H54 (cell line): ENCODE results near the gene ITIH6.
"Not testable (repeated sequence)": the region's sequence is repeated elsewhere in the genome, so short reads cannot be mapped to it uniquely, and the experiment has no call there.

Source experiments
- DNase-seq: peaks from one replicate; pipeline ENCODE4 v3.0.0; 2011; ENCODE audit warnings: low spot score, mixed read lengths; ENCODE audit not compliant: insufficient read length
- FAIRE-seq: peaks from 3 replicates; lab custom pipeline; 2011; peaks lifted over from hg19 to GRCh38; lab: Jason Lieb, UNC
- POLR2A ChIP-seq: IDR thresholded peaks from 2 replicates; pipeline ENCODE4 v1.6.1; 2011; ENCODE audit warnings: low read depth, mild to moderate bottlenecking, low read length

The ITIH6 gene

DNA sequence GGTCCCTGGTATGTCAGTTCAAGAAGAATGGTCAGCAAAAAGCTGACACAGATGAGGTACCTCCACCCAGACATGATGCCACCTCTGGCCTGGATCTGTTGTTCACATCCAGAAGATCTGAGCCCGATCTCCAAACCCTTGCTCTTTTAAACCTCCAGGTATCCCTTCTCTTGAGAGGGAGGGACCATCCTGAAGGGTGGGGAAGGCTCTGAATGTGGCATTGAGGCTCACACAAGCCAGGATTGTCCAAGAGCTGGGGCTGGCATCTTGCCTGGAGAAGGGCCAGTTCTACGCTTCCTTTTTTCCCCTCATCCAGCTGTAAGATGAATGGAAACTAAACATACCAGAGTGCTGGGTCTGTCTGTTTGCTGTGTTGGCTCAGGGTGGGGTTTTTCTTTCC, at the start of gene ITIH6:
Gene ITIH6, minus strand, starts transcription at position 119 of the 400 bp plus-strand sequence. Its CDS starts 45 bp downstream, at position 74.
- DNase-seq: no peak
- FAIRE-seq: no peak
- TF ChIP-seq POLR2A: no peak

DNA sequence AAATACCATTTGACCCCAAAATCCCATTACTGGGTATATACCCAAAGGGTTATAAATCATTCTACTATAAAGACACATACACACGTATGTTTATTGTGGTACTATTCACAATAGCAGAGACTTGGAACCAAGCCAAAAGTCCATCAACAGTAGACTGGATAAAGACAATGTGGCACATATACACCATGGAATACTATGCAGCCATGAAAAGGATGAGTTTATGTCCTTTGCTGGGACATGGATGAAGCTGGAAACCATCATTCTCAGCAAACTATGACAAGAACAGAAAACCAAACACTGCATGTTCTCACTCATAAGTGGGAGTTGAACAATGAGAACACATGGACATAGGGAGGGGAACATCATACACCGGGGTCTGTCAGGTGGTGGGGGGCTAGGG, 49.6 kb upstream of the ITIH6 start:
- DNase-seq: not testable (repeated sequence)

GRCh38 chrX:54843050-54843449, 45.0 kb upstream of the ITIH6 start:
- no peak for DNase-seq
- TF ChIP-seq POLR2A: no peak
- FAIRE-seq: no peak

More for the DNA sequence above, 49.6 kb upstream of the ITIH6 start:
- FAIRE-seq: not testable (repeated sequence)

GRCh38 chrX:54842607-54843006, 44.6 kb upstream of the ITIH6 start:
- FAIRE-seq: no peak
- TF ChIP-seq POLR2A: no peak

GRCh38 chrX:54841184-54841874, 43.3 kb upstream of the ITIH6 start:
- not testable (repeated sequence) for DNase-seq, FAIRE-seq

More at GRCh38 chrX:54842607-54843006, 44.6 kb upstream of the ITIH6 start:
- no peak for DNase-seq

DNA sequence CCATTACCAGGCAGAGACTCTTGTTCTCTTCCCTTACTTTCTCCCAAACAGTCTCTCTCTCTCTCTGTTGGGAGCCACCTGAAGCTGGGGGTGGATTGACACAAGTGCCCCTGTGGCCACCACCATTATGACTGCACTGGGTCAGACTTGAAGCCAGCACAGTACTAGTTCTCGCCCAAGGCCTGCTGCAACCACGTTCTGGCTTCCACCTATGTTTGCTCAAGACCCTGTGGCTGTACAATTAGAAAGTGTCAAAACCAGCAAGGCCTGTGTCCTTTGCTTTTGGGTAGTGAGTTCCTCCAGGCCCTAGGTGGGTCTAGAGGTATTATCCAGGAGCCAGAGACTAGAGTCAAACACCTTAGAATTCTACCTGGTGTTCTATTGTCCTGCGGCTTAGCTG, 40.5 kb upstream of the ITIH6 start:
- DNase-seq (no peak), FAIRE-seq (no peak)
- TF ChIP-seq POLR2A: no peak

DNA sequence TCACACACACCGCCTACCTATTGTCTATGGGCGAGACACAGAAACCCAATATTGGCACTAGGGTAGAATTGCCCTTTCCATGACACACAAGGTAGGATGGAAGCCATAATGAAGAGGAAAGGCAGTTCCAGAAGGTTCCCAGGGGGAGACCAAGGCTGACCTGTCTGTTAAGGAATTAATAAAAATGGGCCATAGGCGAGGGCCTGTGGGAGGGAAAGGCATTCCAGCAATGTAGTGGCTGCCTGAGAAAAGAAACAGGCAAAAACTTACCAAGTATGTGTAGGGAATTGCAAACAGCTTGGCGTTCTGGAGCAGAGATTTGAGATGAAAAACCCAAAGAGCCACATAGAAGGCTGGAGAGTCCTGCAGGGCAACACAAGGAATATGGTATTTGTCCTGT, 28.5 kb upstream of the ITIH6 start:
- no peak for TF ChIP-seq POLR2A
- DNase-seq (no peak), FAIRE-seq (no peak)

- FAIRE-seq: no peak
- no peak for TF ChIP-seq POLR2A
- no peak for DNase-seq
Observed at GRCh38 chrX:54825716-54826438, 27.8 kb upstream of the ITIH6 start.

GRCh38 chrX:54824722-54825121, 26.7 kb upstream of the ITIH6 start:
- no peak for DNase-seq
- FAIRE-seq: no peak
- no peak for TF ChIP-seq POLR2A

DNA sequence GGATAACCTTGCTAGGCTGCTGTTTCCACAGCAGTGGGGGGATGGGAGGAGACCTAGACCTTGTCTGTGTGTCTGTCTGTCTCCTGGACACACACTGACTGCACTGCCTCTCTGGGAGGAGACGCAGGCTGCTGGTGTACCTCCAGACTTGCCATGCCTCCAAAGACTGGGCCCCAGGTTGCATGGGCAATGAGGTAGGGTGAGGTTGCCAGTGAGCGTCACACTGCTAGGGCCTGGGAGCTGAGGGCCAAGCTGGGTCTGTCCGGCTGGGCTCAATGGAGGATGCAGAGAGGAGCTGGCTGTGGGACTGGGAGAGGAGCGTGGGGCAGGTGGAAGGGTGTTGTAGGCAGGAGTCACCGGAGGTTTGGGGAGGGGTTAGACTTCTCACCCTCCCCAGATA, 26.1 kb upstream of the ITIH6 start:
- DNase-seq (no peak), FAIRE-seq (no peak)
- no peak for TF ChIP-seq POLR2A

DNA sequence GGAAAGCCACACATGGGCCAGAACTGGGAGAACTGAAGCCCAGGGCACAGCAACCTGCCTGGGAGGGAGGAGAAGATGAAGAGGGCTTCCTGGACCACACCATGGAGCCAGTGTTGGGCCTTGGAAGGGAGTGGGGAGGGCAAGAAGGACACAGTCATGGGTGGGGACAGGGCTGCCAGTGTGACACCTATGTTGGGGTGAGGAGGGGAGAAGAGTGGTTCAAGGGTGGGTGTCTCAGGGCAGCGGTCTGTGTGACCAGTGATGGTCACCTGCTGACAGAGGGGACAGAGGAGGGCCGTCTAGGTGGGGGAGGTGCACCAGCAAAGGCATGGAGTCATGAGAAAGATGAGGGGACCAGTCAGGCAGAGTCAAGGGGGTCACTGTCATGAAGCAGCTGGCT, 23.3 kb upstream of the ITIH6 start:
- no peak for FAIRE-seq

DNA sequence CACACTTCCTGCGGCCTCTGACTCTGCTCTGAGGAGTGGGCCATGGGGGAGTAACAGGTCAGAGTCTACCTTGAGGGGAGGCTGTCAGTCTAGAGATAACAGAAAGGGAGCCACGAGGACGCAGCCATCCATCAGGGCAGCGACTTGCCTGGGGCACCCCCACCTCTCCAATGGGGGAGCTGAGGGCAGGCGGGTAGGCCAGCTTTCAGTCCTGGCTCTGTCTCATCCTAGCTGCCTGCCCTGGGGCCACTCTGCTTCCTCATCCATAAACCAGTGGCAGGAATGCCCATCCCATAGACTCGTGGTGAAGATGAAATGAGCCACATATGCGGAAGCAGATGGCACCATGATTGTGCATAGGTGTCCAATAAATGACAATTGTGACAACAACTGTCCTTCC, 22.7 kb upstream of the ITIH6 start:
- DNase-seq: no peak
- no peak for FAIRE-seq
- TF ChIP-seq POLR2A: no peak

More for the DNA sequence above, 23.3 kb upstream of the ITIH6 start:
- no peak for TF ChIP-seq POLR2A
- no peak for DNase-seq

GRCh38 chrX:54819201-54819600, 21.1 kb upstream of the ITIH6 start:
- DNase-seq (no peak), FAIRE-seq (no peak)
- no peak for TF ChIP-seq POLR2A

- DNase-seq: no peak
- no peak for FAIRE-seq
- TF ChIP-seq POLR2A: no peak
Observed at GRCh38 chrX:54818221-54818620, 20.2 kb upstream of the ITIH6 start.
